Skin epidermis (tissue), 12 donors: Measurements from ENCODE around the gene FAM149A.

Experiments
- H3K27ac ChIP-seq, 21 experiments: fragments of 200-600 bp; sonication (generic) in 11 of 21; one replicate each; pipeline ENCODE4 v1.5.0; 2020; ENCODE audit warnings: mild to moderate bottlenecking in 3 of 21, inconsistent platforms in 2 of 21, moderate library complexity in 2 of 21
- H3K4me3 ChIP-seq, 7 experiments: fragments of 200-600 bp; sonication (generic) in 2 of 7; one replicate each; pipeline ENCODE4 v1.5.0; 2020; ENCODE audit warnings: inconsistent platforms in 2 of 7, mild to moderate bottlenecking in 2 of 7, moderate library complexity in 1 of 7

The FAM149A gene

GRCh38 chr4:186104114-186104889 is at the start of gene FAM149A:
FAM149A (plus strand) TSS chr4:186104704.
- Histone ChIP-seq H3K27ac (peak within 1 kb of the TSS in 2 of 21 experiments; percentile 47 to 73), H3K4me3 (peak within 1 kb of the TSS; percentile 20 to 44 (median 31))

- H3K27ac ChIP-seq = no peak overlapping the region
Measured at GRCh38 chr4:186058253-186058979, 46.1 kb upstream of the FAM149A start.

GRCh38 chr4:186058980-186059316 is 45.6 kb upstream of the FAM149A start:
- H3K4me3 ChIP-seq = no peak overlapping the region
- no peak overlapping the region for H3K27ac ChIP-seq

More at GRCh38 chr4:186058253-186058979, 46.1 kb upstream of the FAM149A start:
- no peak overlapping the region for H3K4me3 ChIP-seq

GRCh38 chr4:186061921-186062320 is 42.6 kb upstream of the FAM149A start:
- Histone ChIP-seq H3K4me3 (no peak overlapping the region), H3K27ac (no peak overlapping the region)

- Histone ChIP-seq H3K27ac (peak overlapping the region in 7 of 21 experiments; percentile 32 to 80 (median 74)), H3K4me3 (peak overlapping the region in 6 of 7 experiments; percentile 35 to 54 (median 46))
Measured at GRCh38 chr4:186067757-186068385, 36.6 kb upstream of the FAM149A start.

GRCh38 chr4:186068581-186069348 is 35.7 kb upstream of the FAM149A start, which contains the start of gene TLR3:
TLR3 (plus strand) TSS chr4:186069156; CDS start chr4:186076620, 7,464 bp downstream.
- Histone ChIP-seq H3K27ac (peak within 1 kb of the TSS in 19 of 21 experiments; percentile 1 to 80 (median 63)), H3K4me3 (peak within 1 kb of the TSS; percentile 35 to 54 (median 42))

- peak overlapping the region in 9 of 21 experiments; percentile 10 to 80 (median 62) for H3K27ac ChIP-seq
Measured at GRCh38 chr4:186069729-186070128, 34.8 kb upstream of the FAM149A start.

GRCh38 chr4:186072516-186072915 is 32.0 kb upstream of the FAM149A start:
- H3K4me3 ChIP-seq = no peak overlapping the region
- no peak overlapping the region for H3K27ac ChIP-seq

More at GRCh38 chr4:186069729-186070128, 34.8 kb upstream of the FAM149A start:
- H3K4me3 ChIP-seq = peak overlapping the region in 6 of 7 experiments; percentile 35 to 54 (median 46)

GRCh38 chr4:186074189-186074588 is 30.3 kb upstream of the FAM149A start:
- no peak overlapping the region for H3K4me3 ChIP-seq
- H3K27ac ChIP-seq = no peak overlapping the region

- Histone ChIP-seq H3K4me3 (no peak overlapping the region), H3K27ac (no peak overlapping the region)
Measured at GRCh38 chr4:186078981-186079638, 25.4 kb upstream of the FAM149A start.

GRCh38 chr4:186079694-186080093 is 24.8 kb upstream of the FAM149A start:
- Histone ChIP-seq H3K27ac (no peak overlapping the region), H3K4me3 (no peak overlapping the region)

- H3K4me3 ChIP-seq = no peak overlapping the region
- H3K27ac ChIP-seq = no peak overlapping the region
Measured at GRCh38 chr4:186081202-186081807, 23.2 kb upstream of the FAM149A start.

GRCh38 chr4:186082221-186082620 is 22.3 kb upstream of the FAM149A start:
- no peak overlapping the region for H3K4me3 ChIP-seq
- H3K27ac ChIP-seq = no peak overlapping the region

- H3K4me3 ChIP-seq = no peak overlapping the region
- H3K27ac ChIP-seq = no peak overlapping the region
Measured at GRCh38 chr4:186088523-186088922, 16.0 kb upstream of the FAM149A start.

- Histone ChIP-seq H3K4me3 (no peak overlapping the region), H3K27ac (no peak overlapping the region)
Measured at GRCh38 chr4:186092296-186092695, 12.2 kb upstream of the FAM149A start.

- Histone ChIP-seq H3K27ac (no peak overlapping the region), H3K4me3 (no peak overlapping the region)
Measured at GRCh38 chr4:186095406-186095805, 9.1 kb upstream of the FAM149A start.

- H3K27ac ChIP-seq = no peak overlapping the region
Measured at GRCh38 chr4:186096681-186097165, 7.8 kb upstream of the FAM149A start.

GRCh38 chr4:186097386-186097785 is 7.1 kb upstream of the FAM149A start:
- Histone ChIP-seq H3K27ac (no peak overlapping the region), H3K4me3 (no peak overlapping the region)

More at GRCh38 chr4:186096681-186097165, 7.8 kb upstream of the FAM149A start:
- no peak overlapping the region for H3K4me3 ChIP-seq
